H9 (cell line): Measurements from ENCODE around the gene ATG9B. TPM values are rescaled to one million over a fixed set of nuclear protein-coding genes. Genes with fewer than 3 reads are reported as not detected.

ENCODE experiments used
- DNase-seq: peaks from one replicate; pipeline ENCODE4 v3.0.0-alpha.2; 2017
- H2AFZ ChIP-seq: one replicate; pipeline ENCODE4 v1.6.1; 2013; ENCODE audit warnings: mild to moderate bottlenecking, low read length, control low read depth, moderate library complexity
- H2AK5ac ChIP-seq: 2 replicates; pipeline ENCODE4 v1.6.1; 2013; ENCODE audit warnings: low read length, control low read depth, mixed read lengths; ENCODE audit not compliant: insufficient read length
- H2BK120ac ChIP-seq: one replicate; pipeline ENCODE4 v1.6.1; 2013; ENCODE audit warnings: low read depth, mild to moderate bottlenecking, low read length, control low read depth, inconsistent platforms; ENCODE audit not compliant: poor library complexity, severe bottlenecking
- H2BK12ac ChIP-seq: 2 replicates; pipeline ENCODE4 v1.6.1; 2013; ENCODE audit warnings: low read length, control low read depth, mixed read lengths, low read depth; ENCODE audit not compliant: insufficient read length
- H2BK15ac ChIP-seq: 2 replicates; pipeline ENCODE4 v1.6.1; 2013; ENCODE audit warnings: low read depth, low read length, control low read depth
- H2BK20ac ChIP-seq: one replicate; pipeline ENCODE4 v1.6.1; 2013; ENCODE audit warnings: low read depth, mild to moderate bottlenecking, low read length, control low read depth, inconsistent platforms; ENCODE audit not compliant: poor library complexity, severe bottlenecking
- H2BK5ac ChIP-seq: 2 replicates; pipeline ENCODE4 v1.6.1; 2013; ENCODE audit warnings: low read length, control low read depth, mixed read lengths; ENCODE audit not compliant: insufficient read length
- H3K14ac ChIP-seq: 2 replicates; pipeline ENCODE4 v1.6.1; 2013; ENCODE audit warnings: low read length, control low read depth; ENCODE audit not compliant: insufficient read depth
- H3K18ac ChIP-seq: 2 replicates; pipeline ENCODE4 v1.6.1; 2013; ENCODE audit warnings: low read depth, mild to moderate bottlenecking, mixed read lengths, low read length, control low read depth; ENCODE audit not compliant: insufficient read length
- H3K23ac ChIP-seq: 2 replicates; pipeline ENCODE4 v1.6.1; 2013; ENCODE audit warnings: low read length, control low read depth, mixed read lengths, low read depth; ENCODE audit not compliant: insufficient read length
- H3K23me2 ChIP-seq: 2 replicates; pipeline ENCODE4 v1.6.1; 2013; ENCODE audit warnings: low read depth, mild to moderate bottlenecking, mixed read lengths, low read length, control low read depth; ENCODE audit not compliant: insufficient read length, poor library complexity, severe bottlenecking
- H3K27ac ChIP-seq: 2 replicates; pipeline ENCODE4 v1.5.1; 2013; ENCODE audit warnings: low read length, control low read depth, mixed read lengths, low read depth; ENCODE audit not compliant: insufficient read length
- H3K27me3 ChIP-seq: 2 replicates; pipeline ENCODE4 v1.6.1; 2013; ENCODE audit warnings: low read length, control low read depth, inconsistent platforms; ENCODE audit not compliant: insufficient read depth
- H3K4ac ChIP-seq: 2 replicates; pipeline ENCODE4 v1.6.1; 2013; ENCODE audit warnings: low read depth, mild to moderate bottlenecking, control low read depth, inconsistent platforms, low read length, moderate library complexity
- H3K4me1 ChIP-seq: 2 replicates; pipeline ENCODE4 v1.6.1; 2013; ENCODE audit warnings: low read length, control low read depth, inconsistent platforms; ENCODE audit not compliant: insufficient read depth
- H3K4me2 ChIP-seq: 2 replicates; pipeline ENCODE4 v1.6.1; 2013; ENCODE audit warnings: low read length, control low read depth, mixed read lengths; ENCODE audit not compliant: insufficient read length, insufficient read depth
- H3K56ac ChIP-seq: 2 replicates; pipeline ENCODE4 v1.6.1; 2013; ENCODE audit warnings: low read depth, mild to moderate bottlenecking, mixed read lengths, low read length, control low read depth; ENCODE audit not compliant: insufficient read length
- H3K79me1 ChIP-seq: 2 replicates; pipeline ENCODE4 v1.6.1; 2013; ENCODE audit warnings: low read depth, mild to moderate bottlenecking, moderate library complexity, low read length, control low read depth, inconsistent platforms; ENCODE audit not compliant: insufficient read depth, poor library complexity, severe bottlenecking
- H3K79me2 ChIP-seq: 2 replicates; pipeline ENCODE4 v1.6.1; 2013; ENCODE audit warnings: low read length, control low read depth, inconsistent platforms; ENCODE audit not compliant: insufficient read depth
- H3K9ac ChIP-seq: 2 replicates; pipeline ENCODE4 v1.6.1; 2013; ENCODE audit warnings: low read length, control low read depth, mixed read lengths; ENCODE audit not compliant: insufficient read length; ENCODE audit errors: extremely low read depth
- H3K9me3 ChIP-seq: one replicate; pipeline ENCODE4 v1.6.1; 2013; ENCODE audit warnings: low read depth, low read length, inconsistent platforms; ENCODE audit not compliant: control insufficient read depth
- H3T11ph ChIP-seq: one replicate; pipeline ENCODE4 v1.6.1; 2013; ENCODE audit warnings: mild to moderate bottlenecking, low read length, control low read depth, inconsistent platforms
- H4K20me1 ChIP-seq: one replicate; pipeline ENCODE4 v1.6.1; 2013; ENCODE audit not compliant: control insufficient read depth, insufficient read length, insufficient read depth
- H4K5ac ChIP-seq: 2 replicates; pipeline ENCODE4 v1.6.1; 2013; ENCODE audit warnings: low read depth, mild to moderate bottlenecking, mixed read lengths, low read length, control low read depth; ENCODE audit not compliant: insufficient read length
- H4K8ac ChIP-seq: replicated peaks from 2 replicates; pipeline ENCODE4 v1.6.1; 2013; ENCODE audit warnings: low read length, control low read depth, mixed read lengths, low read depth; ENCODE audit not compliant: insufficient read length
- H4K91ac ChIP-seq: 2 replicates; pipeline ENCODE4 v1.6.1; 2013; ENCODE audit warnings: low read depth, mild to moderate bottlenecking, moderate library complexity, mixed read lengths, low read length, control low read depth; ENCODE audit not compliant: insufficient read length
- H3K27ac Mint-ChIP-seq, 3 experiments: 2 replicates in 2 of 3; 3 replicates in 1 of 3; pipeline ENCODE4 v1.8.0; 2020 to 2021; ENCODE audit warnings: mixed read lengths in 3 of 3, mild to moderate bottlenecking in 1 of 3, moderate library complexity in 1 of 3
- H3K27me3 Mint-ChIP-seq: 2 replicates; pipeline ENCODE4 v1.8.0; 2021; ENCODE audit warnings: low read depth, mild to moderate bottlenecking, moderate library complexity, mixed read lengths
- H3K36me3 Mint-ChIP-seq, 3 experiments: 2 replicates in 2 of 3; 3 replicates in 1 of 3; pipeline ENCODE4 v1.8.0; 2020 to 2021; ENCODE audit warnings: low read depth in 3 of 3, mixed read lengths in 3 of 3; ENCODE audit not compliant: insufficient read depth in 1 of 3
- H3K4me1 Mint-ChIP-seq, 2 experiments: 2 replicates each; pipeline ENCODE4 v1.8.0; 2020; ENCODE audit warnings: mixed read lengths in 2 of 2
- H3K4me3 Mint-ChIP-seq, 2 experiments: 2 replicates in 1 of 2; 3 replicates in 1 of 2; pipeline ENCODE4 v1.8.0; 2020 to 2021; ENCODE audit warnings: mild to moderate bottlenecking in 2 of 2, mixed read lengths in 2 of 2, moderate library complexity in 1 of 2
- H3K9me3 Mint-ChIP-seq, 2 experiments: 2 replicates in 1 of 2; 3 replicates in 1 of 2; pipeline ENCODE4 v1.8.0; 2020; ENCODE audit warnings: mild to moderate bottlenecking in 2 of 2, mixed read lengths in 2 of 2, moderate library complexity in 1 of 2
- CTCF ChIP-seq: fragments of 200-600 bp; sonication (generic); conservative IDR thresholded peaks from 3 replicates; pipeline ENCODE4 v1.8.0; 2021; ENCODE audit warnings: antibody characterized with exemption, mild to moderate bottlenecking
- WGBS: extraction: QIAGEN DNeasy Blood & Tissue Kit; methylation state at CpG from one replicate; pipeline ENCODE4 v1.1.7; 2013; ENCODE audit warnings: missing lambda C conversion rate, low lambda C conversion rate, mixed read lengths; ENCODE audit not compliant: insufficient read length; ENCODE audit errors: extremely low coverage; 5-methylcytosine and 5-hydroxymethylcytosine counted together
- total RNA-seq: library from RNA; stranded (reverse); gene quantifications from 2 replicates; pipeline ENCODE4 v1.2.1, GENCODE V29; 2021

Gene ATG9B
- total RNA-seq, 1 experiment from 2014 or later = 1.5 TPM

DNA sequence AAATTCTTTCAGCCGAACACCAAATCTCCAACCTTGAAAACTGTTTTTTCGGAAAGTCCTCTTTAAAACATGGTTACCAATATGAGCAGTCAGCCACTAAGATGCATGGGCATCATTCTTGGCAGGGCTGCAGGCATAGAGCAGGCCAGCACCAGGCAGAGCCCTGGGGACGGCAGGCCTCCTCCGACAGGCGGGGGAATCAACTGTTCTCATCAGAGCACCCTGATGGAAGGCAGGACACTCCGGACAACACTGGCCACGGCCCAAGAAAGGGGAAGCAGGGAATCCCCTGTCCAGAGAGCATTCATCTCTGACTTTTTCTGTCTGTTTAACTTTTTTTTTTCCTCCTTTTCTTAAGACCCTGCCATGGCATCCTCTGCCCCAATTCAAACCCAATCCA is 34.8 kb downstream of the ATG9B start:
- Histone ChIP-seq H3K14ac (no peak overlapping the region), H3K79me1 (no peaks in the 10 kb centered on the region), H2BK12ac (no peak overlapping the region), H3K9me3 (no peaks in the 10 kb centered on the region), H3K23me2 (no peaks in the 10 kb centered on the region), H4K5ac (no peak overlapping the region), H3K56ac (no peak overlapping the region), H2BK15ac (no peak overlapping the region), H3K27ac (no peak overlapping the region), H4K20me1 (no peaks in the 10 kb centered on the region), H2AK5ac (no peak overlapping the region), H3K18ac (no peak overlapping the region), H3K4me1 (no peaks in the 10 kb centered on the region; the same call in none of the 2 replicates), H3K79me2 (no peaks in the 10 kb centered on the region), H4K91ac (no peak overlapping the region), H3K27me3 (no peaks in the 10 kb centered on the region; the same call in 1 of the 2 replicates), H2BK120ac (no peak overlapping the region), H3K4ac (no peak overlapping the region), H3T11ph (no peak overlapping the region), H3K9ac (no peak overlapping the region), H2BK20ac (no peak overlapping the region), H2BK5ac (no peak overlapping the region), H4K8ac (no peak overlapping the region), H3K23ac (no peak overlapping the region), H3K4me2 (no peak overlapping the region), H2AFZ (no peak overlapping the region)
- Mint-ChIP-seq H3K36me3 (peaks cover 0 to 12% (median 5%) of the 10 kb centered on the region in 3 experiments; a peak in 4 of 7 replicates), H3K4me3 (no peak overlapping the region; a peak in 1 of 5 replicates), H3K9me3 (peaks cover 9 to 15% of the 10 kb centered on the region in 2 experiments), H3K4me1 (peaks cover 14 to 37% of the 10 kb centered on the region in 2 experiments), H3K27me3 (peaks cover 43% of the 10 kb centered on the region), H3K27ac (no peak overlapping the region)
- no peak for TF ChIP-seq CTCF
- DNase-seq = peak; percentile 19
- no CpG with 5 or more reads among the region's 7 CpGs for WGBS
